C1 segment of cervical spinal cord (tissue), 14 donors: ENCODE data around the gene B4GALNT3.

ENCODE experiments used
- DNase-seq, 14 donors: peaks; one replicate each; lab custom pipeline; 2025; lab: John Stamatoyannopoulos, UW

Gene B4GALNT3

DNA sequence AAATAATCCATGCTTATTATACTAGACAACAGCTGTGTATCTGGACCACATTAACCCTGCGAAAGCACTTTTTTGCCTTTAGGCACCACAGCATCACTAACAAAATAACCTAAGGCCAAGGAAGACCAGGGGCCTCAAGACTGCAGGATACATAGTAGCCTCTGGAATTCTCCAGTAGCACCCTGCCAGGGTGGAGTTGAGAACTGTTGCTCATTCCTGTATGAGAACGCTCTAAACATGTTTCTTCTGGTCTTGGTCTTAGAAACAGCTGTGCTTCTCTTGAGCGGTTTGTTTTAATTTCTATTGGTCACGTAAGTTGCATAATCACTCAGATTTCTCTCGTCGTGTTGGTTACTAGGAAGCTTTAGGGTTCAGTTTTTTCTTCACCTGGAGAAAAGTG, 7.9 kb downstream of the B4GALNT3 start:
- no peak for DNase-seq

DNA sequence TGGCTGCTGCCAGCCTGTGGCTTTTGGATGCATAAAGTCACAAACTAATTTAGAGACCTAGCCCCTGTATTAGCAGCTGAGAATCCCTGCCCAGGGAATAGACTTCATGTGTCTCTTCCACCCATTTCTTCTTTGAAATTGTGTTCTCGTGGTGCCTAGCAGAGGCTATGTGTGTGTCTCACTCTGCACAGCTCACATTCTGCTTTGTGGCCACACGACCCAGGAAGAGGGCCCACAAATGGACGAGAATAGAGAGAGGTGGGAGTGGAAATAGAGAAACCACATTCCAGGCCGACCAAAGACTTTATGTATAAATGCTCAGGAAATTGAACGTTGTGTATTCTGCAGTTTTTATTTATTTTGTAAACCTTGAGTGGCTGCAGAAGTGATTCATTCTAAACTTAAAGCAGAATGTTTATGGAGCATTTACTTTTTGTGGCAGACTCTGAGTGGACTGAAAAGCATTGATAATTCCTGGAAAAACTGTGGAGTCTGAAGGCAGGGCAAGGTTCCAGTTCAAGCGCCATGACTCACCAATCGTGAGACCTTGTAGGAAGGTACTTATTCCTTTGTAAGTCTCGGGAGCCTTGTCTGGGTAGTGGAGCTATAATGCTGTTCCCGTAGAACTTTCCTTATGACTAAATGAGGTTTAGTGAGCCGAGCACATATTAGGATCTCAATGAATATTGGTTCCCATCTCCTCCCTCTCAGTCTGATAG, 9.1 kb downstream of the B4GALNT3 start:
- no peak for DNase-seq

DNA sequence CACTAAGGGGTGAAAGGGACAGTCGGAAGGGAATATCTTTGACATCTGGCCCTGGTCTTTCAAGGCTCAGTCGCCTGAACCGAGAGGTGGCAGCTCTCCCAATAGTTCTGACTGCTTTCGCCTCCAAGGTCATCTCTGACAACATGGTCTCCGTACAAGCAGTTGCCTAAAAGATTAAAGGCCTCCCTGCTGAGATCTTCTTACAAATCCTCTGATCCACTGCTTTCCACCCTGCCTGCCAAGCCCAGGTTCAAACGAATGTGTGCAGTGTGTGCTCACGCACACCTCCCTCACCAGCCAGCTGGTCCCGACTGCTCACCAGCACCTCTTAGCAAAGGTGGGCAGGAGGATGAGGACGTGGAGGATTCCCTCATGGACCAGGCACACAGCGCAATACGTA, 10.4 kb downstream of the B4GALNT3 start:
- no peak for DNase-seq

DNA sequence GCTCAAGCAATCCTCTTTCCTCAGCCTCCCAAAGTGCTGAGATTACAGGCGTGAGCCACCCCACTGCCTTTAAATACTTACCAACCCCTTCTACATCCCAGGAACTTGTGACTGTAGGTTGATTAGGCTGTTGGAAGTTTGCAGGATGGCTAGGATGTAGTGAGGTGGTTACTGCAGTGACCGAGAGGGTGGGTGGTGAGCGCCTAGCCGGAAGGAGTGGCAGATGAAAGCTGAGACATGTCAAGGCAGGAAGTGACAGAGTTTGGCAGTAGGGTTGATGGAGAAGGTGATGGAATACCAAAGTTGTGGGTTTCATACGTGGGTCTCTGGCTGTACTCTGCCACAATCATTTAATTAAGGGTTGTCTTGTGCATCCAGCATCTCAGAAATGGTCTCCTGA, 13.5 kb downstream of the B4GALNT3 start:
- DNase-seq: no peak

DNA sequence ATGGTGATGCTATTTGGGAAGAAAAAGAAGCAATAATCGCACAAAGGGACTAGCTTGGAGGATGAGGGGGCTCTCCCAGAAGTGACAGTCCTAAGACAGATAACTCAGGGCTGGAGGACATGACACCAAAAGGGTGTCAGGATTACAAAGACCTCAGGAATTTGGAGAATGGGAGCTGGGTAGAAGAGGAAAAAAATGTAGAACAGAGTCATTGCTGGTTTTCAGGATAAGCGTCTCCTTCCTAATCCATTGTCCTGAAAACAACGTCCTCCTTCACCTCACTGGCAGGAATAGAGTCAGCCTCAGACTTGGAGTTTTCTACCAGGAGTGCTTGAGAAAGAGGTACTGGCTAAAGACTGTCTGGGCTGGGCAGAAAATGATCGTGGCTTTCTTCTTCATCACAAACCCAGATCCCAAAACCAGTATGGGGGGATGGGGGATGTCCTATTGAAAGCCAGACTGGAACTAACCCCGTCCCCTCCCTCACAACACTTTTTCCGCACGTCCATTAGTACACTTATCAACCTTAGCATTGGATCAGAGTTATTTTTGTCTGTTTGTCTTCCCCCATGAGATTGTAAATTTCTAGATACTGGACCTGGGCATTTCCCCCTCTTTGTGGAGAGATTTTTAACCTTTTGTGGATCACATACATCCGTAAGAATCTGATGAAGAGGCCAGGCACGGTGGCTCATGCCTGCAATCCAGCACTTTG, 14.3 kb downstream of the B4GALNT3 start:
- no peak for DNase-seq

DNA sequence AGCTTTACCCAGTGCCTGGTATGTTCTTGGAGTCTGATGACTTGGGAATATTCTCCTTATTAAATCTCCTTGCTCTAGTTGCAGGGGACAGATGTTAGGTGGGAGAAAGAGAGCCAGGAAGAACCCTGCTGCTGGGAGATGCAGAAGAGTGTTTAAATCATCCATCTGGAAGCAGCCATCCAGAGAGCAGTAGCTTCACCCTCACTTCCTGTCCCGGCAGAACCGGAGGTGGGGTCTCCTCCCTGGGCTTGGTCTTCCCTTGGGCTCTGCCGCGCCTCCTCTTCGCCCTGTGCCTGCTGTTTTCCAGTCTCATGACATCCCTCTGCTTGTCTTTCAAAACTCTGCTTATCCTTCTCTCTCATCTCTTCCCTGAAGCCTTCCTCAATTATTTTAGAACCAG, 15.5 kb downstream of the B4GALNT3 start:
- DNase-seq: no peak

DNA sequence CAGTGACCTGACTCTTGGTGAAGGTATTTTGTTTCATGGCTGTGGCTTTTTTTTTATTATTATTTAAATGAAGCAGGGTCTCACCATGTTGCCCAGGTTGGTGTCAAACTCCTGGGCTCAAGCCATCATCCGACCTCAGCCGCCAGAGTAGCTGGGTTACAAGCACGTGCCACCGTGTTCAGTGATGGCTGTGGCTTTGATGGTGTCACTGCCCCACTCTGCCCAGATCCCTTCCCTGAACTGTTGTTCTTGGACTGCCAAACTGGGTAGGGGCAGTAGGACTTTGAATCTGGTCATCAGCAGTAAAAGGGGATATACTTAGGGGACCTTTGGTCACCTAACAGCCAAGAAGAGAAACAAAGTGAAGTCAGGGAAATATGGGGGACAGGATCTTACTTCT, 19.4 kb downstream of the B4GALNT3 start:
- no peak for DNase-seq

DNA sequence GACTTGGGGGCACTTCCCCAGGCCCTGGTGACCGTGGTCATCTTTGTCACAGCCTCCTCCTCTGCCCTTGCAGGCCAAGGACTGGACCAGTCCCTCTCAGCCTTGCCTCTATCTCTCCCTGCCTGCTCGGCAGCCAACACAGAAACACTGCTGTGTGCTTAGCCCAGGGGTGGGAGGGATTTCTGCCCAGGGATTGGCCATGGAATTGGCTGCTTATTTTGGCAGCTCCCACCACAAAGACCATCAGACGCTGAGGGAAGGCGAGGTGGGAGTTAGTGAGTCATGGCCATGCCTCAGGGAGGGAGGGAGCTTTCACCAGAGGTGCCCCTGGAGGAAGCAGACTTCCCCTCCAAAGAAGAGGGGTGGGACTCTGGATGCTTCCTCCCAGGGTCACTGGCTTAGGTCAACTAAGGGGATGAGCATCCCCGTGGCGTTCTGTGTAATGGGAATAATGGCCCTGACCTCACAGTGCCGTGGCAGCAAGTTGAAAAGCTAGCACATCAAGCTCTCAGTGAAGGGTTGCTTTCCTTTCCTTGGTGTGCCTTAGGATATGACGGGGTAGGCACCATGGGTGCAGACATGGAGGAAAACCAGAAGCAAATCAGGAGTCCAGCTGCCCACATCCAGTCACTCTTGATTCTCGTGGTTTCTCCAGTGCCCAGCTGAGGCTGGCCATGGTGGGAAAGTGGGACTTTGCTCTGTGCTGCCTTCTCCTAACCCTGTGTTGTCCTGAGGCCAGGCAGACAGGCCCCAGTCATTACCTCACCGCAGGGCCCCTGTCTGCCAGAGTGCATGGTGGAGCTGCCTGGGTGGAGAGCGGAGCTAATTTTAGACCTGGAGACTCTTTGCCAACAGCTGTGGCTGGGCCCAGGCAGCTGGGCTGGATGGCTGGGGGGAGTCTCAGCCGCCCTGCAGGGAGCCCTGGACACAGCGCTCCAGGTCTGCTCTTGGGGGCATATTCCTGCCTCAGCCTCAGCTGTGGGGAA, 21.4 kb downstream of the B4GALNT3 start:
- DNase-seq: no peak

DNA sequence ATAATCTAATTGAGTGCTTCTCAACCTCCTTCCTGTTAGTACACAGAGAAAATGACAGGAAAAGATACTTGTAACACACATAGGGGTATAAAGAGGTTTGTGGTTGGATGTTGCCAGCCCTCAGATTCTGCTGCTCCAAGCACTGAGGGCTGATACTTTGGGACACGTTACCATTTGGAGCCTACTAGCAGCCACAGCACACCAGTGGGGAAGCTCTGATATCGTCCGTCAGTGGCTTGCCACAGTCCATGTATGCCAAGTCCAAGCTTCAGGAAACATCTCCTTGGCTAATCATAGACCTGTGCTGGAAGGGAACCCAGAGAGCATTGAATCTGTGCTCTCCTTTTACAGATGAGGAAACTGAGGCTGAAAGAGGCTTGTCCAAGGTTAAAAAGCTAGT, 22.3 kb downstream of the B4GALNT3 start:
- no peak for DNase-seq

DNA sequence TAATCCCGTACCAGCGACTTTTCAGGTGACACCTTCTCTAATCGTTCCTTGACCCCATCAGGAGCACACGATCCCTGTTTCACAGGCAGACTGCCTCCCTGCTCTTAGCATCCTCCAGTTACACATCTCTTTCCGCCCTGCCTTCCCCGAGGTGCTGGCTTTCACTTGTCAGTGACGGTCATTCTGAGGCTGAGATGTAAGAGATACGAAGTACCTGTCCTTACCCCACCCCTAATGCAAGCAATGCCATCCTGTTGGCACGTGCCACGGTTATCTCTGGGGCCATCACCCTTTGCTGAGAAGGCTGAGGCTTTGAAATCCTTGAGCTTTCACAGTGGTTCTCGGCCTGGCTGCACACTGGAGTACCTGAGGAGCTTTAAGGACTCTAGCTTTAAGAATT, 24.4 kb downstream of the B4GALNT3 start:
- DNase-seq: no peak

DNA sequence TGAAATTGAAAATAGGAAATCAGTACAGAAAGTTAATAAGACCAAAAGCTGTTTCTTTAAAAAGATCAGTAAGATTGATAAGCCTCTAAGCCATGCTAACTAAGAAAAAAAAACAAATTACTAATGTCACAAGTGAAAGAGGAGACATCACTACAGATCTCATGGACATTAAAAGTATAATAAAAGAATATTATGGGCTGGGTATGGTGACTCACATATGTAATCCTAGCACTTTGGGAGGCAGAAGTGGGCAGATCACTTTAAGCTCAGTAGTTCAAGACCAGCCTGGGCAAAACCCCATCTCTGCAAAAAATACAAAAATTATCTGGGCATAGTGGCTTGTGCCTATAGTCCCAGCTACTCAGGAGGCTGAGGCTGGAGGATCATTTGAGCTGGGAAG, 30.5 kb downstream of the B4GALNT3 start:
- no peak for DNase-seq

DNA sequence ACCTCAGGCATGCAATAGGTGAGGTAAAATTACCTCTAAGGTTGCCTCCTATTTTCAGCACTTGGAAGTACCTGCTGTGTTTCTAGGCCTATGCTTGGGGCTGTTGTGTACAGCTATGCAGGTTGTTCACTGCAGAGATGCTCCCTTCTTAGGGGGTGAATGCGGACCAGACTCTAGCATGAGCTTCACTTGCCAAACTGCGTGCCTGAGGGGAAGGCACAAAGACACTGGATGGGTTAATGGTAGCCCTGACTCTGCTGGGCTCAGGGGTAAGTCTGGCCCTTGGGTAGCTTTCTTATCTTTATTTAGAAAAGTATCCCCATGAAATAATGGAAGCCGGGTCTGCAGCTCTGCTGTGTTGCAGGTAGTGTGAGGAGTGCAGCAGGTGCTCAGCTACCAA, 35.7 kb downstream of the B4GALNT3 start:
- DNase-seq: no peak

DNA sequence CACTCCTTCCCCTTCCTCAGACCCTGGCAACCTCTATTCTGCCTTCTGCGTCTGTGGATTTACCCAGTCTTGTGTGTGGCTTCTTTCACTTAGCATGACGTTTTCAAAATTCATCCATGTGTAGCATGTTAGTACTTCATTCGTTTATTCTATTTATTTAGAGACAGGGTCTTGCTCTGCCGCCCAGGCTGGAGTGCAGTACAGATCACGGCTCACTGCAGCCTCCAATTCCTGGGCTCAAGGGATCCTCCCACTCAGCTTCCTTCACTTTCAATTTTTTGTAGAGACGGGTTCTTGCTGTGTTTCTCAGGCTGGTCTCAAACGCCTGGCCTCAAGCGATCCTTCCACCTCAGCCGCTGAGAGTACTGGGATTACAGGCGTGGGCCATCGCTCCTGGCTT, 37.0 kb downstream of the B4GALNT3 start:
- no peak for DNase-seq

DNA sequence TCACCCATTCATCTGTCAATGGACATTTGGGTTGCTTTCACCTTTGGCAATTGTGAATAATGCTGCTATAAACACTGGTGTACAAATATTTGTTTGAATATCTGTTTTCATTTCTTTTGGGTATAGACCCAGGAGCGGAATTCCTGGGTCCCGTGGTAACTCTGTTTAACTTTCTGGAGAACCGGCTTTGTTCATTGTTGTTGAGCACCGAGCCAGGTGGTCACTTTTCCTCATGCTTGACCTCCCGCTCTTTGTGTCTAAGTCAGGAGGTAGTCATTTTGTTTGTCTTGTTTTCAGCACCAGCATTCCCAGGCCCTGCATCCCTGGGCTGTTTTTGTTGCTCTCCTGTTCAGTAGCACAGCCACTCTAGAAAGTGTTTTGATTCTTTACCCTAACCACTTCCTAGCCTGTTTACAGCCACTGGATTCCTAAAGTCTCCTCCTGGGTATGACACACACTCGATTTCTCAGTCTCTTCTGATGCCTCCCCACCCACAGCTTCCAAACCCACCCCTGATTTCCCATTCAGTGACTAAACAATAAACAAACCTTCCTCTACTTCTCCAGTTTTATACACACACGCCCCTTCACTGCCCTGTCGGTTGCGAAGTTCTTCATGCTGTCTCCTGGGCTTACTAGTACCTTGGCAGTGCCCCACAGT, 37.9 kb downstream of the B4GALNT3 start:
- DNase-seq: no peak

DNA sequence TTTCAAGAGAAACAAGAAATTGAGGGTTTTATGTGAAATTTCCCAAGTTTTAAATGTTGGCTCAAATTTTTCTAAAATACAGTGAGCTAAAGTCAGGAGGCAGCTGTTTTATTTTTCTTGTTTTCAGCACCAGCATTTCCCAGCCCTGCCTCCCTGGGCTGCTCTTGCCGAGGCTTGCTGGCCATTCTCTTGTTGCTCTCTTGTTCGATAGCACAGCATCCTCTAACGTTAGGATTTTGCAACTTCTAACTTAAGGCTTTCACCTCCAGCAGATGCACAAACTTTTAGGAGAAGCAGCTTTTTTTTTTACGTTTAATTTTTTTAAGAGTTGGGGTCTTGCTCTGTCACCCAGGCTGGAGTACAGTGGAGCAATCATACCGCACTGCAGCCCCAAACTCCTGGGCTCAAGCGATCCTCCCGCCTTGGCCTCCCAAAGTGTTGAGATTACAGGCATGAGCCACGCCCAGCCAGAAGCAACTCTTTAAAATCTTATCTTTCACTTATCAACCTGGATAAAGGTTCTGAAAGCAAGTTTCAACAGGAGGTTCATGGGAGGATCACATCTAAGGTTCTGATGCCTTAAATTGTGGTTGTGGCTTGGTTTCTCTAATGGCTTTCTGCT, 40.2 kb downstream of the B4GALNT3 start:
- no peak for DNase-seq

DNA sequence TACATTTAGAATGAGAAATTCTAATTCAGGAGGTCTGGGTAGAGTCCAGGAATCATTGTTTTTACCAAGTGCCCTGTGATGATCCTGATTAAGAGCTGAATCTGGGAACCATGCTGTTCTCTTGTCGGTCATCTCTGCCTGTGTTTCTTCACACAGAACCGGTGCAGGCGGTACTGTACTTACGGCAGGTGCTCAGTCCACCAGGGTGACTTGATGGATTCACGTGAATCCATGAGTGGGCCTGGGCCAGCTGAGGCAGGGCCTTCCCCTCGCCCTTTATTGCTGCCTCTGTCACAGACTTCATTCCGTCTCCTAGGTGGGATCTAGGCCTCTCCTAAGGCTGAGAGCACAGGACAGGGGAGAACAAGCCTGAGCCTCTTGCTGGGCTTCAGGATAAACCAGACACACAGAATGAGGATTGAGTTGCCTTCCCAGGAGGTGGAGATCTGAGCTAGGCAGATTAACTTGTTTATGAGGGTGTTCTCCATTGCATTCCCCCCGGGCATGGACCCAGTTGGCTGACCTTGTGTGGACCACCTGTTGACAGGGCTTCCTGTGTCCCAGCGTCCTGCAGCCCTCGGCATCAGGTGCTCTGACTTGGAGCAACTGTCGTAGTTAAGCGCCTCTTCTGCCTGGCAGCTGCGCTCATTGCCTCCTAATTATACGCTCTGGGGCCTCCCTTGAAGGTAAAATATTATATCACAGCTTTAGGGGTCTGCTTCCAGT, 42.1 kb downstream of the B4GALNT3 start:
- no peak for DNase-seq

DNA sequence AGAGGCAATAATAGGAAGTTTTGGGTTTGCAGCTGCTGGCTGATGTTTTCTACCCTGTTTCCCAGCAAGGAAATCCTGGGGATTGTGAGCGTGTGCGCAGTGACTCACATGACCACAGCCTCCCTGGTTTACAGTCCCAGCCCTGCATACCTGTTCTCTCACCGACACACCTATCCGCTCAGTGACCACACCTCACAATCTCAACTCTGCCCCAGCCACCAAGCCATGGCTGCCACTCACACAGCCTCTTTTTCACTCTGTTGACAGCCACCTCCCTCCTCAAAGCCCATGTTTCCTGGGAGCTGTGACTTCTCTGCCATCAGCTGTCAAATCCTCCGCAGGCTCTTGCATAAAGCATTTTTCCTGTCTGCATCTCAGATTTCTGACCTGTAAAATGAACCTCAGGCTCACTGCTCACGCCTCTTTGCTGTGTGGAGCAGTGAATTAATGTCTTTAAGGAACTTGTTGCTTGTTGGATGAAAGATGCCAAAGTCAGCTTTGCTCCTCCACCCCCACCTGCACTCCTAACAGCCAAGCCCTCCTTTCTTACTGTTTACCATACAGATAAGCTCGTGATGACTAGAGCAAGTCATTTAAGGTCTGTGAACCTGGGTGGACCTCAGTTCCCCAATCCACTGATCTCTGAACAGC, 43.5 kb downstream of the B4GALNT3 start:
- no peak for DNase-seq

DNA sequence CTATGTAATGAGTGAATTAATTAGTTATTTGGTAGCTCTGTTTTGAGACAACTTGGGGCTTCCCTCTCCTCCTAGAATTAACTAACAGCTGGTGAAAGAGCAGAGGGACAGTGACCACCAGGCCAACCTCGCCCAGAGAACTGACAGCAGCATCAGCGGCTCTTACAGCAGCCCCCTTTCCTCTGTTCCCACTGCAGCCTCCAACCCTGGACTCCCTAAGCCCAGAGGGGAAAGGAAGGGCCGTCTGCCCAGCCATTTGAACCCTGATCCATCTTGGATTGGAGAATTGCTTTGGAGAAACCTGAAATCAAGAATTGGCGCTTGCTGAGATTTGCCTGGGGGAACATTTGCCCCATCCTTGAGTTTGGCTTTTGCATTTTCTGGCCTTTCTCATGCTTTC, 45.5 kb downstream of the B4GALNT3 start:
- no peak for DNase-seq

DNA sequence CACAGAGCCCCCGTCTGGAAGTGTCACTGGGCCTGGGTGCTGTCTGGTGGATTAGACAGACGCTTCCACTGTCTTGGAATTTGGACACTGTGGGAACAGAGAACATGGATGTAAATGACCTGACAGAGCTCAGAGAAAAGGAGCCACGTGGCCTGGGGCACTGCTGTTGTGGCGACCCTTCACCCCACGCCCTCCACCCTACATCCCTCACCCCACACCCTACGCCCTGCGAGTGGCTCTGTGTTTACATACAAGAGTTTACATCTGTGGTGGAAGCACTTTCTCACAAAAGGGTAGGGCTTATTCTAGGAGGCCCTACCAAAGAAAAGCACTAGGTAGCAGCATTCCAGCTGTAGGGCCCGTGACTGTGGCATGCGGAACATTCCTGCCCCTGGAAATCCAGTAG, 47.7 kb downstream of the B4GALNT3 start:
- DNase-seq: no peak

DNA sequence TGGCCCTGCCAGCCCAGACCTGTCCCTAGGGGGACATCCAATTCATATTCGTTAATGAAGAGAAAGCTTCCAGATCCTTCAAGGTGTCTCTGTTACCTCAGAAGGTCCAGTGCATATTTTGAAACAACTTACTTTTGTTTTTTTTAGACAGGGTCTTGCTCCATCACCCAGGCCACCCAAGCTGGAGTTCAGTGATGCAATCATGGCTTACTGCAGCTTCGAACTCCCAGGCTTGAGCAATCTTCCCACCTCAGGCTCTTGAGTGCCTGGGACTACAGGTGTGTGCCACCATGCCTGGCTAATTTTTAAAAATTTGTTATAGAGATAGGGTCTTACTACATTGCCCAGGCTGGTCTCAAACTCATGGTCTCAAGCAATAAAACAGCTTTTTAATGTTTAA, 48.4 kb downstream of the B4GALNT3 start:
- DNase-seq: no peak
